Erythroblast (primary cell): ENCODE measurements around the gene WIPF2.

ENCODE experiments used
- GATA1 ChIP-seq: IDR thresholded peaks from 2 replicates; pipeline ENCODE4 v1.6.1; 2011; ENCODE audit warnings: low read depth, mild to moderate bottlenecking, control low read depth, low read length, moderate library complexity
- POLR2A ChIP-seq: IDR thresholded peaks from 2 replicates; pipeline ENCODE4 v1.6.1; 2011; ENCODE audit warnings: mild to moderate bottlenecking, low read length

- TF ChIP-seq POLR2A = no peak
- TF ChIP-seq GATA1 = no peak
These were observed 24.7 kb downstream of the WIPF2 start for GRCh38 chr17:40243761-40244160.
